ENCODE data around the gene RTL10. TPM values are rescaled to one million over a fixed set of nuclear protein-coding genes. Genes with fewer than 3 reads are reported as not detected.
"Not testable (repeated sequence)": the region's sequence is repeated elsewhere in the genome, so short reads cannot be mapped to it uniquely, and the experiment has no call there.

Gene RTL10
- total RNA-seq, 2 experiments from 2014 or later: 11.5 to 13.5 TPM

- CTCF ChIA-PET: interaction anchor here (0.7 to 2.2 kb wide), 3 partner anchors 36 to 409 kb away, joined by 3 to 12 read pairs (median 3); no protein-coding TSS in a partner anchor
- POLR2A ChIA-PET: no interaction called here
- Mint-ChIP-seq H3K9me3 (no peaks in the 10 kb centered on the region), H3K27me3 (no peaks in the 10 kb centered on the region), H3K4me1 (ENCODE audit: low read depth) (peaks cover 49% of the 10 kb centered on the region), H3K36me3 (no peaks in the 10 kb centered on the region), H3K4me3 (no peak overlapping the region), H3K27ac (peak overlapping the region; percentile 55)
- intact Hi-C loops (cut with micrococcal nuclease): no loop called here
- DNase-seq: no peak
Measured at GRCh38 chr22:19887256-19887985, 32.7 kb upstream of the RTL10 start.

GRCh38 chr22:19886605-19887255, 32.1 kb upstream of the RTL10 start:
- DNase-seq: peak; percentile 48
- ChIA-PET CTCF (interaction anchor here (0.7 to 2.2 kb wide), 3 partner anchors 36 to 409 kb away, joined by 3 to 12 read pairs (median 3); no protein-coding TSS in a partner anchor), POLR2A (interaction anchor here (2.4 kb wide), 1 partner anchor 32 kb away, joined by 10 read pairs; the partner anchor contains the start of genes GNB1L and RTL10)
- intact Hi-C loops (cut with micrococcal nuclease): no loop called here
- Mint-ChIP-seq H3K27ac (peak overlapping the region; percentile 55), H3K9me3 (no peaks in the 10 kb centered on the region), H3K4me3 (no peak overlapping the region), H3K4me1 (ENCODE audit: low read depth) (peaks cover 42% of the 10 kb centered on the region), H3K36me3 (no peaks in the 10 kb centered on the region), H3K27me3 (no peaks in the 10 kb centered on the region)

- intact Hi-C loops (cut with micrococcal nuclease): no loop called here
- no peak for DNase-seq
- ChIA-PET CTCF (interaction anchor here (1.6 to 2.2 kb wide), 2 partner anchors 24 to 156 kb away, joined by 4 to 12 read pairs; no protein-coding TSS in a partner anchor), POLR2A (interaction anchor here (2.4 kb wide), 1 partner anchor 31 kb away, joined by 10 read pairs; the partner anchor contains the start of genes GNB1L and RTL10)
- Mint-ChIP-seq H3K36me3 (no peaks in the 10 kb centered on the region), H3K4me1 (ENCODE audit: low read depth) (peaks cover 35% of the 10 kb centered on the region), H3K4me3 (no peak overlapping the region), H3K9me3 (no peaks in the 10 kb centered on the region), H3K27ac (peak overlapping the region; percentile 46), H3K27me3 (no peaks in the 10 kb centered on the region)
Measured at GRCh38 chr22:19885841-19886592, 31.3 kb upstream of the RTL10 start.

GRCh38 chr22:19884954-19885751, 30.5 kb upstream of the RTL10 start:
- peaks cover 26% of the 10 kb centered on the region for H3K4me1 Mint-ChIP-seq (ENCODE audit: low read depth)
- no peaks in the 10 kb centered on the region for H3K36me3 Mint-ChIP-seq
- CTCF ChIA-PET: interaction anchor here (1.1 to 1.6 kb wide), 2 partner anchors 25 to 154 kb away, joined by 3 to 4 read pairs; no protein-coding TSS in a partner anchor
- no peaks in the 10 kb centered on the region for H3K27me3 Mint-ChIP-seq
- H3K27ac Mint-ChIP-seq: no peak overlapping the region
- no peak overlapping the region for H3K4me3 Mint-ChIP-seq
- DNase-seq: no peak
- intact Hi-C loops (cut with micrococcal nuclease): no loop called here
- H3K9me3 Mint-ChIP-seq: no peaks in the 10 kb centered on the region
- POLR2A ChIA-PET: interaction anchor here (2.4 kb wide), 1 partner anchor 30 kb away, joined by 10 read pairs; the partner anchor contains the start of genes GNB1L and RTL10

GRCh38 chr22:19884161-19884953, 29.7 kb upstream of the RTL10 start:
- ChIA-PET POLR2A (interaction anchor here (2.4 kb wide), 1 partner anchor 29 kb away, joined by 10 read pairs; the partner anchor contains the start of genes GNB1L and RTL10), CTCF (interaction anchor here (1.1 to 1.6 kb wide), 2 partner anchors 26 to 153 kb away, joined by 3 to 4 read pairs; no protein-coding TSS in a partner anchor)
- no peak for DNase-seq
- Mint-ChIP-seq H3K27ac (no peak overlapping the region), H3K4me3 (no peak overlapping the region), H3K4me1 (ENCODE audit: low read depth) (peaks cover 21% of the 10 kb centered on the region), H3K9me3 (no peaks in the 10 kb centered on the region), H3K27me3 (no peaks in the 10 kb centered on the region), H3K36me3 (no peaks in the 10 kb centered on the region)
- intact Hi-C loops (cut with micrococcal nuclease): no loop called here

GRCh38 chr22:19883446-19883845, 28.8 kb upstream of the RTL10 start:
- CTCF ChIA-PET: interaction anchor here (1.1 kb wide), 1 partner anchor 153 kb away, joined by 3 read pairs; no protein-coding TSS in a partner anchor
- POLR2A ChIA-PET; DNase-seq; intact Hi-C loops (cut with micrococcal nuclease); H3K27ac Mint-ChIP-seq; H3K27me3 Mint-ChIP-seq; H3K36me3 Mint-ChIP-seq; H3K4me3 Mint-ChIP-seq; H3K9me3 Mint-ChIP-seq: not testable (repeated sequence)
- H3K4me1 Mint-ChIP-seq (ENCODE audit: low read depth): peaks cover 21% of the 10 kb centered on the region

- H3K36me3 Mint-ChIP-seq: no peaks in the 10 kb centered on the region
- POLR2A ChIA-PET: no interaction called here
- H3K4me1 Mint-ChIP-seq (ENCODE audit: low read depth): peaks cover 21% of the 10 kb centered on the region
- no peak overlapping the region for H3K27ac Mint-ChIP-seq
- H3K4me3 Mint-ChIP-seq: no peak overlapping the region
- intact Hi-C loops (cut with micrococcal nuclease): no loop called here
- H3K27me3 Mint-ChIP-seq: no peaks in the 10 kb centered on the region
- H3K9me3 Mint-ChIP-seq: no peaks in the 10 kb centered on the region
- CTCF ChIA-PET: interaction anchor here (1.1 kb wide), 1 partner anchor 152 kb away, joined by 3 read pairs; no protein-coding TSS in a partner anchor
- DNase-seq: no peak
Measured at GRCh38 chr22:19882446-19883381, 28.0 kb upstream of the RTL10 start.

- Mint-ChIP-seq H3K4me1 (ENCODE audit: low read depth) (peaks cover 6% of the 10 kb centered on the region), H3K27me3 (no peaks in the 10 kb centered on the region), H3K4me3 (no peak overlapping the region), H3K36me3 (no peaks in the 10 kb centered on the region), H3K27ac (no peak overlapping the region), H3K9me3 (no peaks in the 10 kb centered on the region)
- ChIA-PET CTCF (no interaction called here), POLR2A (interaction anchor here (1.0 kb wide), 1 partner anchor 30 kb away, joined by 3 read pairs; no protein-coding TSS in a partner anchor)
- intact Hi-C loops (cut with micrococcal nuclease): no loop called here
- DNase-seq: no peak
Measured at GRCh38 chr22:19880786-19881569, 26.3 kb upstream of the RTL10 start.

GRCh38 chr22:19879992-19880785, 25.5 kb upstream of the RTL10 start:
- H3K36me3 Mint-ChIP-seq: no peaks in the 10 kb centered on the region
- intact Hi-C loops (cut with micrococcal nuclease): no loop called here
- DNase-seq: no peak
- no peaks in the 10 kb centered on the region for H3K27me3 Mint-ChIP-seq
- CTCF ChIA-PET: no interaction called here
- POLR2A ChIA-PET: interaction anchor here (1.0 kb wide), 2 partner anchors 10 to 31 kb away, joined by 3 read pairs; no protein-coding TSS in a partner anchor
- no peaks in the 10 kb centered on the region for H3K4me1 Mint-ChIP-seq (ENCODE audit: low read depth)
- H3K27ac Mint-ChIP-seq: no peak overlapping the region
- H3K9me3 Mint-ChIP-seq: no peaks in the 10 kb centered on the region
- no peak overlapping the region for H3K4me3 Mint-ChIP-seq
